ENCODE measurements around the gene PDE6C. TPM values are rescaled to one million over a fixed set of nuclear protein-coding genes. Genes with fewer than 3 reads are reported as not detected.

Gene PDE6C
- total and polyA plus RNA-seq, 2 of the 8 experiments (the other 6 are each of a cell fraction or from before 2014, with no cell fraction given): not detected

DNA sequence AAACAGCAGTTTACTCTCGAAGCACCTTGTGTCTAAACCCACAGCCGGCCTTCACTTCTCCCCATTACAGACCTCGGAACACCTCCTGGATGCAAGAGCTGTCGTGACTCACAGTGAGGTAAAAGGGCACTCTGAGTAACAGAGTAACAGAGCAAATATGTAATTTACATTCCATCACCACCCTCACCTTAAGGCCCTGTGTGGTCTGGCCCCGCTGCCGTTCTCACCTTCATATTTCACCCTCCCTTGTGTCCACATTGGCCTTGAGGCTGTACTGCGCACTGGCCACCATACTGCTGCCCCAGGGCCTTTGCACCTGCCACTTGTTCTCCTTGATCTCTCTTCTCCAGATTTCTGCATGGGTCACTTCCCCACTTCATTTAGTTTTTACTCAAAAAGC, 33.2 kb upstream of the PDE6C start:
- Histone ChIP-seq H2BK15ac (ENCODE audit: low read length) (no peak overlapping the region), H3K4me1 (replicated peaks in 1 of 4; ENCODE audit: control insufficient read depth in 3 of 4, insufficient read depth in 4 of 4, low read length in 3 of 4) (no peaks in the 10 kb centered on the region), H3K79me1 (ENCODE audit: low read depth, low read length) (no peaks in the 10 kb centered on the region), H3K27ac (ENCODE audit: low read depth, low read length) (no peak overlapping the region), H4K20me1 (replicated peaks in 1 of 2; ENCODE audit: control insufficient read depth in 1 of 2, insufficient read depth in 2 of 2, low read length in 2 of 2) (no peaks in the 10 kb centered on the region), H3K9ac (replicated peaks in 1 of 4; ENCODE audit: extremely low read depth in 1 of 4, low read depth in 3 of 4, low read length in 3 of 4) (no peak overlapping the region), H3K18ac (ENCODE audit: extremely low read depth, low read length) (no peak overlapping the region), H4K5ac (ENCODE audit: insufficient read length, low read depth, low read length) (no peak overlapping the region), H2AK5ac (ENCODE audit: low read depth, low read length) (no peak overlapping the region), H2BK20ac (ENCODE audit: low read length) (no peak overlapping the region), H3K23ac (ENCODE audit: insufficient read length) (no peak overlapping the region), H3K27me3 (replicated peaks in 1 of 4; ENCODE audit: control insufficient read depth in 3 of 4, extremely low read depth in 1 of 4, insufficient read depth in 3 of 4, low read length in 3 of 4) (0 out of 7 replicates have a peak, but pooled peaks cover 0 to 2% (median 0%) of the 10 kb centered on the region in 4 experiments), H2AFZ (ENCODE audit: low read length) (no peak overlapping the region), H3K4me3 (ENCODE audit: extremely low read depth in 1 of 4, insufficient read depth in 2 of 4, low read depth in 3 of 4, low read length in 4 of 4) (no peak overlapping the region), H3K9me3 (ENCODE audit: insufficient read depth in 2 of 2, low read depth in 1 of 2, low read length in 1 of 2) (no peaks in the 10 kb centered on the region), H3K4ac (replicated peaks; ENCODE audit: insufficient read length, low read depth, low read length) (no peak overlapping the region), H3K36me3 (ENCODE audit: control insufficient read depth in 2 of 4, insufficient read depth in 4 of 4, low read length in 3 of 4) (no peaks in the 10 kb centered on the region), H4K91ac (replicated peaks; ENCODE audit: insufficient read length, low read length) (no peak overlapping the region), H2BK120ac (replicated peaks; ENCODE audit: low read depth, low read length) (no peak overlapping the region), H3K56ac (replicated peaks; ENCODE audit: insufficient read length, low read depth, low read length) (no peak overlapping the region), H4K8ac (ENCODE audit: extremely low read depth, insufficient read depth, low read length) (no peak overlapping the region), H3K4me2 (ENCODE audit: insufficient read depth in 1 of 2, low read depth in 2 of 2, low read length in 2 of 2) (no peak overlapping the region), H3K14ac (ENCODE audit: insufficient read length) (no peak overlapping the region), H3K79me2 (ENCODE audit: control insufficient read depth in 1 of 2, insufficient read depth in 2 of 2, low read length in 2 of 2) (no peaks in the 10 kb centered on the region), H3K23me2 (ENCODE audit: low read depth, low read length) (no peaks in the 10 kb centered on the region), H2BK12ac (ENCODE audit: low read depth, low read length) (no peak overlapping the region), H2BK5ac (ENCODE audit: low read depth, low read length) (no peak overlapping the region)
- WGBS, 2 experiments (ENCODE audit: extremely low coverage in 1 of 2, insufficient coverage in 1 of 2, insufficient read length in 1 of 2, insufficient replicate concordance in 2 of 2, low coverage in 1 of 2, low lambda C conversion rate in 2 of 2, missing lambda C conversion rate in 1 of 2): 79% methylated on average over 7 of the region's 7 CpGs; no CpG with 5 or more reads in 1 of the 2 experiments
- ChIA-PET CTCF (ENCODE audit: partially characterized antibody) (no interaction called here), POLR2A (ENCODE audit: partially characterized antibody) (no interaction called here)
- DNase-seq (ENCODE audit: low read depth in 1 of 2, low spot score in 2 of 2) (no peak), FAIRE-seq (no peak)
- TF ChIP-seq YY1 (IDR thresholded peaks at IDR 0.05; ENCODE audit: low read depth, low read length) (no peak), CBX8 (IDR thresholded peaks at IDR 0.05; ENCODE audit: borderline replicate concordance, low read depth, low read length) (no peak), POU5F1 (IDR thresholded peaks at IDR 0.05; ENCODE audit: low read depth, low read length) (no peak), GABPA (IDR thresholded peaks at IDR 0.05; ENCODE audit: borderline replicate concordance, insufficient read depth, low read length) (no peak)

All from H1 (cell line).